SK-N-SH treated with all-trans-retinoic acid at 6 μM for 48 hours (cell line): ENCODE measurements around the gene PTGES3L.

Experiments used
- BACH2 ChIP-seq: fragments of 250-450 bp; sonication (Bioruptor Pico); IDR thresholded peaks from 2 replicates; pipeline ENCODE4 v1.9.0; 2021; ENCODE audit warnings: mild to moderate bottlenecking, borderline replicate concordance
- POU6F1 ChIP-seq: fragments of 250-450 bp; sonication (Bioruptor Pico); IDR thresholded peaks from 2 replicates; pipeline ENCODE4 v1.8.0; 2021; ENCODE audit warnings: low read depth, mild to moderate bottlenecking, moderate library complexity, borderline replicate concordance
- RARB ChIP-seq: fragments of 250-450 bp; sonication (Bioruptor Pico); IDR thresholded peaks from 2 replicates; pipeline ENCODE4 v1.8.0; 2021; ENCODE audit warnings: mild to moderate bottlenecking, moderate library complexity
- TCF4 ChIP-seq: fragments of 250-450 bp; sonication (Bioruptor Pico); IDR thresholded peaks from 2 replicates; pipeline ENCODE4 v1.8.0; 2021; ENCODE audit warnings: mild to moderate bottlenecking, moderate library complexity, borderline replicate concordance
- ZC3H10 ChIP-seq: fragments of 250-450 bp; sonication (Bioruptor Pico); IDR thresholded peaks from 2 replicates; pipeline ENCODE4 v1.5.1; 2021; ENCODE audit warnings: mild to moderate bottlenecking, moderate library complexity
- ZNF565 ChIP-seq: fragments of 450-650 bp; formaldehyde crosslinking; conservative IDR thresholded peaks from 2 replicates; pipeline ENCODE4 v1.5.0; 2020; ENCODE audit warnings: low read depth, mild to moderate bottlenecking, moderate library complexity

- TF ChIP-seq POU6F1 (CRISPR knock-in tag) (no peak), ZNF565 (no peak), BACH2 (CRISPR knock-in tag) (no peak), ZC3H10 (CRISPR knock-in tag) (no peak), RARB (CRISPR knock-in tag) (no peak), TCF4 (CRISPR knock-in tag) (no peak)
Measured at GRCh38 chr17:42964161-42964932, 15.5 kb downstream of the PTGES3L start, which contains the start of gene AARSD1.
